HL-60 (cell line): ENCODE data around the gene EML2.

Source experiments
- DNase-seq, 2 experiments: peaks; one replicate each; pipeline ENCODE4 v3.0.0-alpha.2; 2010 to 2020; ENCODE audit warnings: low read depth in 1 of 2, low spot score in 1 of 2
- H3K27ac ChIP-seq: fragments of 250-450 bp; sonication (Bioruptor Pico); replicated peaks from 2 replicates; pipeline ENCODE4 v1.5.1; 2020; ENCODE audit warnings: mild to moderate bottlenecking, moderate library complexity
- H3K27me3 ChIP-seq: fragments of 250-450 bp; sonication (Bioruptor Pico); 2 replicates; pipeline ENCODE4 v1.5.1; 2021; ENCODE audit warnings: mild to moderate bottlenecking, moderate library complexity; ENCODE audit not compliant: insufficient read depth, poor library complexity, severe bottlenecking
- H3K4me3 ChIP-seq: replicated peaks from 2 replicates; pipeline ENCODE4 v1.5.1; 2011; ENCODE audit warnings: mild to moderate bottlenecking, control low read depth, low read length; ENCODE audit not compliant: insufficient read depth
- CTCF ChIP-seq: IDR thresholded peaks from one replicate; pipeline ENCODE4 v1.5.1; 2011; ENCODE audit warnings: low read length, control low read depth, inconsistent platforms; ENCODE audit not compliant: insufficient read depth
- GABPA ChIP-seq: IDR thresholded peaks from 2 replicates; pipeline ENCODE4 v1.6.1; 2012; ENCODE audit warnings: low read depth
- POLR2AphosphoS5 ChIP-seq: IDR thresholded peaks from 2 replicates; pipeline ENCODE4 v1.6.1; 2012; ENCODE audit warnings: low read depth
- REST ChIP-seq: IDR thresholded peaks from 2 replicates; pipeline ENCODE4 v1.6.1; 2012; ENCODE audit warnings: low read depth; ENCODE audit not compliant: insufficient replicate concordance
- SPI1 ChIP-seq: IDR thresholded peaks from 2 replicates; pipeline ENCODE4 v1.6.1; 2012; ENCODE audit warnings: low read depth, mild to moderate bottlenecking, borderline replicate concordance

EML2 gene

GRCh38 chr19:45578861-45579260, 60.3 kb downstream of the EML2 start:
- TF ChIP-seq SPI1, result no peak
- no peak for TF ChIP-seq CTCF
- TF ChIP-seq REST, result no peak
- no peak for TF ChIP-seq POLR2AphosphoS5
- no peak for TF ChIP-seq GABPA
- Histone ChIP-seq H3K27ac (no peak overlapping the region), H3K4me3 (no peak overlapping the region), H3K27me3 (no peaks in the 10 kb centered on the region)
- DNase-seq, result no peak

GRCh38 chr19:45577111-45577905, 61.9 kb downstream of the EML2 start:
- no peak for DNase-seq
- Histone ChIP-seq H3K27me3 (no peaks in the 10 kb centered on the region), H3K4me3 (no peak overlapping the region), H3K27ac (no peak overlapping the region)
- TF ChIP-seq REST, result no peak
- no peak for TF ChIP-seq GABPA
- no peak for TF ChIP-seq POLR2AphosphoS5
- no peak for TF ChIP-seq CTCF
- no peak for TF ChIP-seq SPI1

- no peak overlapping the region for H3K27ac ChIP-seq
- H3K27me3 ChIP-seq, result no peaks in the 10 kb centered on the region
- no peak for DNase-seq
- H3K4me3 ChIP-seq, result no peak overlapping the region
- TF ChIP-seq SPI1, result no peak
- no peak for TF ChIP-seq GABPA
- TF ChIP-seq POLR2AphosphoS5, result no peak
- no peak for TF ChIP-seq CTCF
- TF ChIP-seq REST, result no peak
Measured at GRCh38 chr19:45576682-45577081, 62.5 kb downstream of the EML2 start.
